Liver (tissue), 3 donors: ENCODE results near the gene AKAP10.

Source experiments
- CTCF ChIP-seq: fragments of 150-350 bp; IDR thresholded peaks from 2 replicates; pipeline ENCODE4 v1.5.1; 2017; ENCODE audit warnings: improper control_type of control experiment, low read depth, low read length; ENCODE audit not compliant: missing input control
- GABPA ChIP-seq, 2 donors: IDR thresholded peaks in 1 of 2; conservative IDR thresholded peaks in 1 of 2; 2 replicates each; pipeline ENCODE4 v1.6.1; 2016; ENCODE audit warnings: antibody characterized with exemption in 2 of 2, mild to moderate bottlenecking in 1 of 2, moderate library complexity in 1 of 2
- MAX ChIP-seq: IDR thresholded peaks from 2 replicates; pipeline ENCODE4 v1.6.1; 2016; ENCODE audit warnings: antibody characterized with exemption
- RAD21 ChIP-seq, 2 donors: IDR thresholded peaks; 2 replicates each; pipeline ENCODE4 v1.6.1; 2016; ENCODE audit warnings: antibody characterized with exemption in 2 of 2, mild to moderate bottlenecking in 2 of 2
- donor health status: healthy.
- donor health status: healthy.

GRCh38 chr17:19938736-19939135, 38.9 kb downstream of the AKAP10 start:
- no peak for TF ChIP-seq MAX
- TF ChIP-seq CTCF, result no peak
- TF ChIP-seq GABPA (IDR thresholded peaks at IDR 0.05 in 1 of 2, conservative IDR thresholded peaks at IDR 0.05 in 1 of 2), result no peak
- no peak for TF ChIP-seq RAD21 (IDR thresholded peaks at IDR 0.05)
